Stimulated activated CD4-positive, alpha-beta T cell treated with anti-CD3 and anti-CD28 coated beads, Interleukin-1b, Interleukin-23, amount 100 ng/mL, for 48 hours (primary cell): ENCODE data around the gene BAD.

Source experiments
- DNase-seq: peaks from one replicate; pipeline ENCODE4 v3.0.0-alpha.2; 2020

BAD gene

GRCh38 chr11:64243236-64243854 is 41.1 kb downstream of the BAD start:
- no peak for DNase-seq

DNA sequence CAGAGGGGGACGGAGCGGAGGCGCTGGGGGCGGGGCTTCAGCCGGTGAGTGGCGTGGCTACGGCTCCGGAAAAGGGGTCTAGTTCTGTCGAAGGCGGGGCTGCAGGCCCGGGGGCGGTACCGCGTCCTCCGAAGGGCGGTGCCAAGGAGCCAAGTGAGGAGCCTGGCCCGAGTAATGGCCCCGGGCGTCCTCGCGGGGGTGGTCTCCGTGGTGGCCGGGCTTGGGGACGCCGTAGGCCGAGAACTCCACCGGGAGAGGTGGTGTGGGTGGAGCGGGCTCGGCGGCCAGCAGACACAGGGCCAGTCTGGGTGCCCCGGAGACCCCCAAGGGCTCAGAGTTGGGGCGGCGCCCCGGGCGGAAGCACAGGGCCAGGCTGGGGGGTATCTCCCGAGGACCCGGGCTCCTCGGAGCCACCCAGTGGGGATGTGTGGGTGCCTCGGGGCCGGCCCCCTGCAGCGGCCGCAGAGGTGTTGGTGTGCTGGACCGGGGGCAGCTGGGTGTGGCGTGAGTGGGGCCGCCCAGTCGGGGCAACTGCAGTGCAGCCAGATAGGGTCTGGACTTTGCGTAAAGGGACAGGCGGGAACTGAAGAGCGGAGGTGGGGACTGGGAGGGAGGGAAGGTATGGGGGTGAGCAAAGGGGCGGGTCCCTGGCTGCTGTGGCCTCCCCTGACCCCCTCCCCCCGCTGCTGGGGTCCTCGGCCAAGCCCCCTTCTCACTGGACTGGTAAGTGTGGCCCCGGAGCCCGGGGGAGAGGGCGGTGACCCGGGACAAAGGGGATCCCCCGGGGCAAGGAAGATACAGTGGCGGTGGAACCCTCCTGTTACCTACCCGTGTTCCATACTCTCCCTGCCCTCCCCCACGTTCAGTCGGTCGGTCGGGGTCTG is 42.7 kb downstream of the BAD start:
- DNase-seq: no peak

GRCh38 chr11:64241241-64241490 is 43.3 kb downstream of the BAD start:
- peak; percentile 100 for DNase-seq

- DNase-seq: peak; percentile 97
Observed at GRCh38 chr11:64240435-64241240, 43.8 kb downstream of the BAD start, which contains the start of gene FKBP2. Gene FKBP2, plus strand, starts transcription at chr11:64241095. Its CDS starts 1,293 bp downstream, at chr11:64242388.

GRCh38 chr11:64239662-64240434 is 44.6 kb downstream of the BAD start:
- no peak for DNase-seq

- DNase-seq: no peak
Observed at GRCh38 chr11:64238999-64239398, 45.5 kb downstream of the BAD start.

GRCh38 chr11:64238076-64238475 is 46.4 kb downstream of the BAD start:
- DNase-seq: no peak

- DNase-seq: no peak
Observed at GRCh38 chr11:64237484-64237951, 46.9 kb downstream of the BAD start.

DNA sequence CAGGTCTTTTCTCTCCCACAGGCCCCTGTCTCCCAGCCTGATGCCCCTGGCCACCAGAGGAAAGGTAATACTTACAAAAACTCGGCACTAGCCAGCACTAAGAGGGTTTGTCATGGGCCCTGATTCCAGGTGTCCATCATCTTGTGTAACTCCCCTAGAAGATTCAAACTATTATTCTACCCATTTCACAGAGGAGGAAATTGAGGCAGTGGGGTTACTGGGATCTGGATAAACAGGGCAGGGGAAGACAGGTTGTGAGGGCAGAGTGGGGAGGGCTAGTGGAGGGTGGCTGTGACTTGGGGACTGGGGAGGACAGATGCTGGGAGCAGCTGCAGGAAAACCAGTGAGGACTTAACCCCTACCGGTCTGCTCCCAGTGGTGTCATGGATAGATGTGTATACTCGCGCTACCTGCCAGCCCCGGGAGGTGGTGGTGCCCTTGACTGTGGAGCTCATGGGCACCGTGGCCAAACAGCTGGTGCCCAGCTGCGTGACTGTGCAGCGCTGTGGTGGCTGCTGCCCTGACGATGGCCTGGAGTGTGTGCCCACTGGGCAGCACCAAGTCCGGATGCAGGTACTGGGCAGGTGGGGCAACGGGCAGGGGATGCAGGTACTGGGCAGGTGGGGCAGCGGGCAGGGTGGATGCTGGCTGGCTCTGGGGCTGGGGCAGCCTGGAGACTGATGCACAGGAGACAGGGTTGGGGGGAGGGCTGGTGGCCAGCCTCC is 48.9 kb downstream of the BAD start:
- DNase-seq: no peak

GRCh38 chr11:64234647-64235379 is 49.7 kb downstream of the BAD start:
- no peak for DNase-seq

GRCh38 chr11:64233913-64234586 is 50.4 kb downstream of the BAD start, which contains the start of gene VEGFB:
Gene VEGFB, plus strand, starts transcription at chr11:64234584. Its CDS starts 250 bp downstream, at chr11:64234834.
- DNase-seq: peak; percentile 56

GRCh38 chr11:64232967-64233315 is 51.5 kb downstream of the BAD start:
- no peak for DNase-seq

DNA sequence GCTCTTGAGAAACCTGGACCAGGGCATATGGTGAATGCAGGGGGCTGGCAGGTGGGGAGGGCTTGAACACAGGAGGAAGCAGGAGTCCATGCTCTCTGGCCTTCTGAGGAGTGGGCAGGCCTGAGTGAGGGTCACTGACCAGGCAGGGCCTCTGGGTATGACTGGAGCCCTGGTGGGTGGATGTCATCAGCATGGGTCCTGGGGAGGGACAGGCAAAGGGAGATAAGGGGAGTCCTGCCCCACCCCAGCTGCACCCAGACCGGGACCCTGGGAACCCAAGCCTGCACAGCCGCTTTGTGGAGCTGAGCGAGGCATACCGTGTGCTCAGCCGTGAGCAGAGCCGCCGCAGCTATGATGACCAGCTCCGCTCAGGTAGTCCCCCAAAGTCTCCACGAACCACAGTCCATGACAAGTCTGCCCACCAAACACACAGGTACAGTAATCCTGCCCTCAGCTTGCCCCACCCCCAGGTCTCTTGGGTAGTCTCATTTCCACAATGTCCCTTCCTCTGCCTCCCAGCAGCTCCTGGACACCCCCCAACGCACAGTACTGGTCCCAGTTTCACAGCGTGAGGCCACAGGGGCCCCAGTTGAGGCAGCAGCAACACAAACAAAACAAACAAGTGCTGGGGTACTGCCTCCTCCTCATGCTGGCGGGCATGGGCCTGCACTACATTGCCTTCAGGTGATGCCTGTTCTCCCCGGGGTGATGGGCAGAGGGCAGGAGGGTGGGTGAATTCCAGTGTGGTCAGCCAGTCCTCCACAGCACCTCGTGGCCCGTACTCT is 52.1 kb downstream of the BAD start:
- no peak for DNase-seq

GRCh38 chr11:64231546-64231945 is 52.9 kb downstream of the BAD start:
- no peak for DNase-seq

DNA sequence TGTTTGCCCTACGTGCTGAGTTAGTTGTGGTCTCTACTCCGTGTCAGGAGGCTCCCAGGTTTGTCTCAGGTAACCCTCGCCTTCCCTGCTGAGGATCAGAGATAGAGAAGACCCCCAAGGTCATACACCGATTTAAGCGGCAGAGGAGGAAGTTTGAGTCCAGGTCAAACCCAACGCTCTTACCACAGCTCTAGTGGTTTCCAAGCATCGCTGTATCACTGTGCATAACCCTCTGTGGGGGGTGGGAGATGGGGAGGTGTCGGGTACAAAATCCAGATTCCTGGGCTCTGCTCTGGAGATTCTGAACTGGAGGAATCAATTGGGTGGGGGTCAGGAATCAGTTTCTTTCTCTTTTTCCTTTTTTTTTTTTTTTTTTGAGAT is 53.5 kb downstream of the BAD start:
- no peak for DNase-seq

DNA sequence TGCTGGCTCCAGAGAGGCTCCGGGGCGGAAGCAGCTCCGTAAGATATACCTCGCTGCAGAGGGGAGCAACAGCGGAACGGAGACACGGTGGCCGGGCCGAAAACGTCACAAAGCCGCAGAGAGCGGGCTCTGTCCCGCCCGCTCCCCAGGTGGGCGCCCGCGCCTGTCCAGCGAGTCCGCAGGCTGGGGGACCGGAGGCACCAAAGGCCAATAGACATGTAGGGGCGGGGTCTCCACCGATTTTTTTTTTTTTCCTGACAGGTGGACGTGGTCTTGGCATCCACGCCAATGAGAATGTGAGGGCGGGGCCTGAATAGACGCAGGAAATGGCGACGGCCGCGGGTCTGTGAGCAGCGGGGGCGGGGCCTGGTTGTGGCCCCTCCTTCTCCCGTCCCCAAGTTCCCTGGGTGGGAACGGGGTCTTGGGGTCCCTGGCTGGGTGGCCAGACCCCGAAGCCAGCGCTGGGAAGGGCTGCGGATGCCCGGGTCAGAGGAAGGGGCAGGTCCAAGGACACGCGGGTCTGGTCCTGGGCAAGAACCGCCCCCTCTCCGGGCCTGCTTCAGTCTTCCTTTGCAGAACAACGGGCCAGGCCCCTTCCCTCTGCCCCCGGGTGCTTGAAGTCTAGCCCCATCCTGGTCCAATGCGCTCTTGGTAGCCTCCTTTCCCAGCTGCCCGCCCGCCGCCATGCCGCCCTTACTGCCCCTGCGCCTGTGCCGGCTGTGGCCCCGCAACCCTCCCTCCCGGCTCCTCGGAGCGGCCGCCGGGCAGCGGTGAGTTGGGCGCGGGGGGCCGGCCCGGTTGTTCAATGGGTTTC is 54.1 kb downstream of the BAD start, which contains the start of gene DNAJC4:
Gene DNAJC4, plus strand, starts transcription at position 378 of the 814 bp plus-strand sequence. Its CDS starts 307 bp downstream, at position 685.
- peak; percentile 85 for DNase-seq

- no peak for DNase-seq
Observed at GRCh38 chr11:64229744-64230170, 54.7 kb downstream of the BAD start.

- DNase-seq: no peak
Observed at GRCh38 chr11:64229090-64229743, 55.2 kb downstream of the BAD start.
